ENCODE data around the gene TUBA8.
"Not testable (repeated sequence)": the region's sequence is repeated elsewhere in the genome, so short reads cannot be mapped to it uniquely, and the experiment has no call there.

Gene TUBA8

DNA sequence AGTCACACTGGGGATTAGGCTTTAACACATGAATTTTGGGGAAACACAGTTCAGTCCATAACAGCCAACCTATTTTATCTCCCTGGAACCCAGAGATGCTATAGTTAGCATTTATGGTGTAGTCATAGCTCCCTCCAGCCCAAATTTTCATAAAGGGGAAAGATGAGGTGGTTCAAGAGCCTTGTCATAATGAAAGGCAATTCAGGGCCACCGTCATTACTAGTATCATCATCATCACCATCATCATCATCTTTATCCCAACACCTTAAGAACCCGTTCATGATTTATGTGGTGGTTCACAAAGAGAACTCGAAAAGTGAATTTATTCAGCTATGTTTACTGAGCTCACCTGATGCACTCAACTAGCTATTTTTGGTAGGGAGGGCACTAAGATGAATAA, 2.4 kb upstream of the TUBA8 start:
- no peak for DNase-seq

DNA sequence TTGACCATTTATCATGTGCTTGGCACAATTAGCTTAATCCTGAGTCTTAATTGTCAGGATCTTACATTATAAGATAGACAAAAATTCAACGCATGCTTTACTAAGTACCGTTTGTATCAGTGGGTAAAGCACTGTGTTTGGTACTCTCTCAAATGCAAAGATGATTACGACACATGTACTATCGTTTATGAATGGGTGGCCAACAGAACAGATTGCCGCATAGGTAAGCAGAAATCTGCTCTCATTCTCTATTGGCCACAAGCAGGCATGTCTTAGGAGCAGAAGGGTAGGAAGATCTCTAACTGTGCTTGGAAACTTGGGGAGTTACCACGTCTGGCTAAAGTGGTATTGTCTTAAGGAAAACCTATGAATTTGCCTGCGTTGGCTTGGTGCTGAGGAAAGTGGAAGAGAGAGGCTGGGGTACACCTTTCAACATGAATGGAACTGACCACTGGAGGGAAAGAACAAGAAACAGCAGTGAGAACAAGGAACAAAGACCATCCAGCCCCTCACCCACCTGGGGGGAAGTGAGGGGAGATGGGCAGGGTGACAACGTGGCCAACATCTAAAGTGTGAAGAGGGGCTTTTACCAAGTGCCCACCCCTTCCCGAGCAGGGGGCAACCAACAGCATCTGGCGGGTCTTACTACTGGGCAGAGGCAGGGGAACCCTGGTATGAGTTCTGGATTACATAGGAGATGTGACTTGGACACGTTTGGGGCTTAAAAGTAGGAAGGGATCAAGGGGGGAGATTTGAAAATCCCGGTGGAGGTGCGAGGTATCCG, 1.0 kb upstream of the TUBA8 start:
- DNase-seq, result no peak

DNA sequence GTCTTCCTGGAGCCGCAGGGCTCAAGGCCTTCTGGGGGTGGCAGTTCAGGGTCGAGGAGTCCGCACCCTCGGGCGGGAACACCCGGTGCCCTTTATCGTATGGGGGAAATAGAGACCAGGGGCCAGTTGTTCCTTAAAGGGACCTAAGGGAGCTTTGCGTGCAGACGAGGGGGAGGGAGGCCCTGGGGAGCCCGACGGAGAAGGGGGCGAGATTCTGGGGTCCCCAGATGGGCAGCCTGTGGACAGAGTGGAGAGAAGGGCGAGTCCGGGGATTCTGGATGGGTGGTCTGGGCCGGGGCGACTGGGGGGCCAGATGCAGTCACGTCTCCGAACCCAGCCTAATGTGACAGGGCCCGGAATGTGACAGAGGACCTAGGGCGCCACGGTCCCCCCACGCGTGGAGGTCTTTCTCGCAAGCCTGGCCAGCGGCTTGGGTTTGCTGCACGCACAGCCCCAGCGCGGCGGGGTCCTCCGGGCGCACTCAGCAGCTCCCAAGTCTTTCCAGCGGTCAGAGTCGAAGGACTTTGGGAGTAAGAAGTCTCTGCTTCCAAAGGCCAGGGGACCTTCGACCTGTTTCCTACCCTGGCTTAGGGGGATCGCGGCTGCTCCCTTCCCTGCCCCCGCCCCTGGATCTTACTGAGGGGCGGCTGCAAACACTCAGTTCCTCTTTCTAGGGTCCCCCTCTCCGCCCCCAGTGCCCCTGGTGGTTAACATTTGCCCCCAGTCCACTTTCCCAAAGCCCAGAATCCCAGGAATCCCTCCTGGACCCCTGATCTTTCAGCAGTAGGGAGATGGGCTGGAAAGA, 547 bp downstream of the TUBA8 start:
- DNase-seq, result no peak

DNA sequence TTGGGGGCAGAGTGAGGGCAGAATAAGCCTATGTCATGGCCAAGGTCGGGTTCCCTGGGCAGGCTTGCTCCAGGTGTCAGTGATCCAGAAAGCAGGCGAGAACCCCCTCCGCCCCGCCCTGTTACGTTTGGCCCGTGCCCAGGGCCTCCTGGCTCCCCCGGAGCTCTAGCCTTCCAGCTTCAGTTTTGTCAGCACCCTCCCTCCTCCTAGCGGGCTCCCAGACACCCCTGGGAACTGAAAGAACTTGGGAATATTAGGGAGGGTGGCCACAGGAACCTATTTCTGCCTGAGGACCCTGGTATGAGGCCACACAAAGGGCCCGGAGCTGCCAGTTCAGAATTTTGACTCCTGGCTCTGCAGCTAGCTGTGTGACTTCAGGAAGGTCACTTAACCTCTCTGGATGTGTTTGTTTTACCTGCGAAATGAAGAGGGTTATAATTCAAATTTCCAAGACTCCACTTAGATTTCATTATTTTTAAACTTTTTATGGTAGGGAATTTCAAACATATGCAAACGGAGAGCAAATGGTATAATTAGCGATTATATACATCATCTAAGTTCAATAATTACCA, 1.2 kb downstream of the TUBA8 start:
- DNase-seq, result no peak

DNA sequence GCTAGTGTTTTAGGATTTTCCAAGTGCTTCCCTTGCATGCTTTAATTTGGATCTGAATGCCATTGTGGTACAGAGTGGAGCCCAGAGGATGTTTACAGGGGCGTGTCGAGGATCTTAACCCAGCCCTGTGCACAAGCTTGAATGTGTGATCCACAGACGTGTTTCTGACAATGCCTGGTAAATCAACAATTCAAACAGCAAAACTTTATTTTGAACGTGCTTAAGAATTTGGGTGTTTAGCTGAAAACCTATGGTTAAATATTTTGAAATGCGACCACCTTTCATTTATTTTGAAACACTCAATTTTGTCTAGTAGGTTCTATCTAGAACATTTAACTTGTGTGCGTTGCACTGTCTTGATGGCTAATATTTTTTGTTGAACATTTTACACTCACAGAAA, 1.8 kb downstream of the TUBA8 start:
- no peak for DNase-seq

DNA sequence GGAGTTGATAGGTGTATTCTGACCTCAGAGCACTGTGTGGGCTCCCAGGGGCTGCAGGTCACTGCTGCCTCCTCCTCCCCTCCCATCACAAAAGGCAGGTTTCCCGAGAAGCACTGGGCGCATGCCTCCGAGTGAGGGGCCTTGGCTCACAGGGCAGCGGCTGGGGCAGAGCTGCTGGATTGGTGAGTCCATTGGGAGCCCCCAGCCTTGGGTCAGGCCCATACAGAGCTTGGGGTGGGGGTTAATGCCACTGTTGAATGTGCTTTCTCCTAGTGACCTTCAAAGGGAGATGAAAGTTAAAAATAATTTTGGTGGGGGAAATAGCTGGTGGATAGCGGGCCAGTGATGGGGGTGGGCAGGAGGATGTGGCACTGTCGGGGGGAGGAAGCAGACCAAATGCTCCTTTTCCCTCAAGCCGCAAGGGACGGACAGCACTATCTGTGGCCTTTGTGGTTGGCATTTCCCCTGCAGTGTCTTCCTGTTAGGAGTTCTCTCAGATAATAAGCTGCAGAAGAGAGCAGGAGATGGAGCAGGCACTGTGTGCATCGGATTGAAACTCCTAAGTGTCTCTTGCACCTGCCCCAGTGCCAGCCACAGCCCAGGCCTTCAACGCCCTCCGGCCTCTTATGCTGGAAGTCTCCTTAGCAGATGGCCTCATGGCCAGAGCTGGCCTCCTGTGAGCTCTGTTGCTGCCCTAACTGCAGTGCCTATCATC, 3.2 kb downstream of the TUBA8 start:
- DNase-seq, result no peak

DNA sequence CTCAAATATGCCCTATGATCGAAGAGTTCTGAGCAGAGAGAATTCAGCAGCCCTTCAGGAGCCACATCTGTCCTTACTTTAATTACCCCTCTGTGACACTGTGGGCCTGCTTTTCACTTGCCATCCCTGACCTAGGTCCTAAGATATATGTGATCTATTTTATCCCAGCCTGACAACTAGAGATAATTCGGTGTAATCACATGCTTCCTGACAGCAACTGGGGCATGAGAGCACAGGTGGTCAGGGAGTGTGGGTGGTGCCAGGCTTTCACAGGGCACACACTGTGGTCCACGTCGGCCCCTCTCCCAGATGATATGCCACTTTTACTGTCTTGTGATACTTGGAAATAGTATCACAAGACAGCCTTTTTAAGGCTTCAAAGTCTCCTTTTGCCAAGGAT, 3.9 kb downstream of the TUBA8 start:
- no peak for DNase-seq

DNA sequence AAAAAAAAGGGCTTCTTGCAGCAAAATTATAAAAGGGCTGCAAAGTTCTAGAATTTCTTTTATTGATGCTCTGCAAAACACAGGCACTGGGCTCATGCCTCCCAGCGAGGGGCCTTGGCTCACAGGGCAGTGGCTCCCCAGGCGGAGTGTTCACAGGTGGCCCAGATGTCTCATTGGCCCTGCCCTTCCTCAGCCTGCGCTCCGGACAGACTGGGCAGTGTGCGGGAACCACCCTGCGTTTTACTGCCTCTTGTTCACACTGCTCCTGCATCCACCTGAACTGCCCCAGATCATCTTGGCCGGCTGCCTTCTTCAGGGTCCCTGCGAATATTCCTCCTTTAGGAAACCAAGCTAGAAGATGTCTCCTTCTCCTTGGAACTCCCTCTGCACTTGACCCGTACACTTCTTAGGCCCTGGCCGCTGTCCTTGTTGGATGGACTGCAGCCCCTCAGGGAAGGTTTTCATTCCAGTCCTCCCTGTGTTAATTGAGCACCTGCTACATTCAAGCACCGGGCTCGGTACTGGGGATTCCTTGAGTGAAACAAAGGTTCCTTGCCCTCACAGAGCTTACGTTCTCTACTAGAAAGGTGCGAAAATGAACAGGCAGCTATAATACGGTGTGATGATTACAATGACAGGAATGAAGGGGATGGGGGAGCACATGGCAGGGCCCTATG, 4.5 kb downstream of the TUBA8 start:
- no peak for DNase-seq

DNA sequence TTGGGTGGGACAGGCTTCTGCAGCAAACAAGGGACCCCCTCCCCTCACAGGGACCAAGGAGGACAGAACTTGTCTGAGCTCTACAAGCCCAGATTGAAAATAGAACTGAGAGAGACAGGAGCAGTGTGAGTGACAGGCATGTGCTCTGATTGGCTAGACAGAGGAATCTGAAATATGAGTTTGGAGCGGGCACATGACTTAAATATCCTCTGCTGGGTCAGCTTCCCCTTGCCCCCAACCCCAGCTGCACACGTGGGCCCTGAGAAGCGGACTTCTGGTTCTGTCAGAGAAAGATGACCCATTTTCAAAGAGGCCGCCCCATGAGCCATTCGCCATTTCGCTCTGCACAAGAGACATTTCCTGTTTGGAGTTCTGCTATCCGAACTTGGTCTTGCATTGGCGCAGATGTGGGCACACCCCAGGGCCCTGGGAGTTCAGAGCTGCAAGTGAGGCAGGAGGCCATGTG, 5.3 kb downstream of the TUBA8 start:
- DNase-seq, result no peak

DNA sequence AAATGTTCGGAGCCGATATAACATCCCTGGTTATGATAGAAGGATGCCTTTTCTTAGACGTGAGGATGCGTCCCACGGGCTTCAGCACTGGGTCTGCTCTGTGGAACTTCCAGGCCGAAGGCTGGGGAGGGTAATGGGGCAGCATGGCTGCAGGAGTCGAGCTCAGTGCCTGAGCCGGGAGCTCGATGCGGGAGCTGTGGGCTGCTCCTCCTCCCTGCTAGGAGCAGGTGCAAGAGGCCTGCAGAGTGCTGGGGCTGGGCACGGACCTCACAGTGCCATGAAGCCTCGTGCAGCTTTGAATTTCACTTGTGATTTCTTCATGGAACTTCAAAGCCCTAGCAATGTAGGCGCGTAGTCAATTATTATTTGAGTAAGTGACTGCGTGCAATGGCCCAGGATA, 6.0 kb downstream of the TUBA8 start:
- no peak for DNase-seq

DNA sequence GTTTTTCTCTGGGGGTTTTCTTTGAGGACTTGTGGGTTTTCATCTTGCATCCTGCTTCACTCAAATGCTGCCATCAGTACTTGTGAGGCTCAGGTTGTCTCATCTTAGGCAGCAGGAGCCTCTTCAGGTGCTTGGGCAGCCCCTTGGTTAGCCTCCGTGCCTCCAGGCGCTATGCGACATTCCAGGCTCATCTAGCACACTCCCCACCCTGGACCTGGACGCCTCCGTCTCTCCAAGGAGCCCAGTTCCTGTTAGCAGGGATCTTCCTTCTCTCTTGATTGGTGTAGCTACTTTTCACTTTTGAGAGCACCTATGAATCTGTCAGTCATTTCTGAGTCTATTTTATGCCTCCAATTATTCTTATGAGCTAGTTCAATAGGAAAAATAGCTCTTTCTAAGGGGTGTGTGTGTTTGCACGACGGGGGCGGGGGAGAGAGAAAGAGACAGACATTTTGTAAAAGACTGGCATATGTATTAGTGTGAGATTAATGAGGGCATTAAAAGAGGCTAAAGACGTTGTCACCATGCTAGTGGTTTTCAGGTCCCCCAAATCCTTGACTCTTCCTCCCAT, 7.8 kb downstream of the TUBA8 start:
- DNase-seq, result no peak

DNA sequence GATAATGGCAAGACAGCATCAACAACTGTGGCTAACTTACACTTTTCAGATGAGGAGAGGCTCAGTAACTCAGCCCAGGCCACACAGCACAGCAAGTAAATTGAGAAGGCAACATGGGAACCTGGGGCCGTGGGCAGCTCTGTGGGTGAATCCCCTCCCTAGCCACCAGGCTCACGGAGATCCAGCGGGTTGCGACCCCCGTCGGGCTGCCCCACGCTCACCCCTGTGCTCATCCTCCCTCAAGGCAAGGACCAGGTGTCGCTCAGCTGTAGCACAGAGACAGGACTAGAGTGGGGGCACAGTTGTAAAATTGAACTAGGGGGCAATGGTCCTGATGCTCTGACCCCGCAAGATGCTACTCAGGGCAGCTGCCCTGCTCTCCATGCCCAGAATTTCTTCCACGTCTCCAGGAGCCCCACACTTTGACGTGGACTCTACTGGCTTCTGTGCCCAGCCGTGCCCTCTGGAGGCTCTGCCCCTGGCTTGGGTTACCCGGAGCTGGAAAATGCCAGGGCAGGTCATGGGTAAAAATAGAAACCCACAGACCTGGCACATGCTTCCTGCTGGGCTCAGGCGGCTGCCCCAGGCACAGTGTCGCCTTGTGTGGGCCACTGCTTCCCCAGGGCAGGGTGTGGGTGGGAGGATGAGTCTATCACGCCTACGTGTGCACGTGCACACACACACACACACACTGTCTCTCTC, 9.0 kb downstream of the TUBA8 start:
- no peak for DNase-seq

DNA sequence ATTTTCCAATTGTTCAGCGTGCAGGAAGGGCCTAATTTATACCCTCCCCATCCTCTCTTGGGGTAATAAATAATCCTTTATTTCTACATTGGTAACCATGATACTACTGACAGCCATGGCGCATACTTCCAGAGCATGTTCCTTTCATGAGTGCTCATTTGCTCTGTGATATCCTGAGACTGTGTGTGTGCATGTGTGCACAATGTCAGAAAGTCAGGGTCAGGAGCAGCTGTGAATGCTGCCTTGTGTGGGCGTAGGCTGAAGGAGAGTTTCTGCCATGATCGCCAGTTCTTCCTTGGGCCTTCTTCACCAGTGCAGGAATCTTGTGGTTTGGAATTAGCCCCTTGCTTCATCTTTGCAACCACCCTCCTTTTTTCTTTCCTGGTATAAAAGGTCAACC, 10.2 kb downstream of the TUBA8 start:
- DNase-seq, result no peak

DNA sequence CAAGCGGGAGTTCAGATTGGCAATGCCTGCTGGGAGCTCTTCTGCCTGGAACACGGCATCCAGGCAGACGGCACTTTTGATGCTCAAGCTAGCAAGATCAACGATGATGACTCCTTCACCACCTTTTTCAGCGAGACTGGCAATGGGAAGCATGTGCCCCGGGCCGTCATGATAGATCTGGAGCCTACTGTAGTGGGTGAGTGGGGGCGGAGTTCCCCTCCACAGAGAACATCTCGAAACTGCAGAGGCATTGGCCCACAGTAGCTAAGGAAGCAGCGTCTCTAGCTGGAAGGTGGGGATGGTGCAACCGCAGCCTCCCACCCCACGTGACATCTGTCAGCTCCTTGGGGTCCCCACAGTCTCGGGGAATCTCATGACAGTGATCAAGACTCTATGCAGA, 10.9 kb downstream of the TUBA8 start:
- no peak for DNase-seq

DNA sequence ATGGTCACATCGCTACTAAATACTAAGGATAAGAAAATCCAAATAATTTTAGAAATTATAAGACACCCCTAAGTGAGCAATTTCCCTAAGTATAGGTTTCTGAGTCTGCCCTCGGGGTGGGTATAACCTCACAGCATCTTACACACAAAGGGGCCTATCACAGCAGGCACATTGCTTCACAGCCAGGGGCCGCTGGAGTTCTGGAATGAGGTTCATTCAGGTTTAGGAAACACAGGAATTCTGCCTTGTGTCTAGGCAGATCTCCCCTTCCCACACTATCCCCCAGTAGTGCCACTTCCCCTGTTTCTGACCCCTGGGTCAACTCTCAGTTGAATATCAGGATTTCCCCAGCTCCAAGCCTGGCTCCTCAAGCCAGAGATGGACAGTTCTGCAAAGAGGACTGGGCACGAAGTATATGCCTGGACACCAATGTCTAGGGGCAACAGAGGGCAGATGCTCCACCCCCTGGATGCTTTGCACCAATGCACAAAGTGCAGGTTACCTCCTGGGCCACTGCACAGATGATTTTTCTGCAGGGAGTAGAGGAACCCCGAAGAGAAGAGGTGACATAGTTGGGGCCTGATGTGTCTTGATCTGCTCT, 11.4 kb downstream of the TUBA8 start:
- DNase-seq, result no peak

DNA sequence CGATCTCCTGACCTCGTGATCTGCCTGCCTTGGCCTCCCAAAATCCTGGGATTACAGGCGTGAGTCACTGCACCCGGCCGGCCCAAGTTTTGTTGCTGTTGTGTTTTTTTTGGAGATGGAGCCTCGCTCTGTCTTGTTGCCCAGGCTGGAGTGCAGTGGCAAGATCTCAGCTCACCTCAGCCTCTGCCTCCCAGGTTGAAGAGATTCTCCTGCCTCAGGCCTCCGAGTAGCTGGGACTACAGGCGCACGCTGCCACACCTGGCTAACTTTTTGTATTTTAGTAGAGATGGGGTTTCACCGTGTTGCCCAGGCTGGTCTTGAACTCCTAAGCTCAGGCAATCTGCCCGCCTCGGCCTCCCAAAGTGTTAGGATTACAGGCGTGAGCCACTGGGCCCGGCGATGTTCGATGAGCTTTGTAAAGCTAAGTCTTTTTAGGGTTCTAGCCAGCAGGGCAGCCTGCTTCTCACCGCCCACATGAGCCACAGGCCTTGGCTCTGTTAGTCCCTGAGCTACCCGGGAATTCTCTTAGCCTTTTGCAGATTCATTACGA, 12.9 kb downstream of the TUBA8 start:
- DNase-seq, result not testable (repeated sequence)

DNA sequence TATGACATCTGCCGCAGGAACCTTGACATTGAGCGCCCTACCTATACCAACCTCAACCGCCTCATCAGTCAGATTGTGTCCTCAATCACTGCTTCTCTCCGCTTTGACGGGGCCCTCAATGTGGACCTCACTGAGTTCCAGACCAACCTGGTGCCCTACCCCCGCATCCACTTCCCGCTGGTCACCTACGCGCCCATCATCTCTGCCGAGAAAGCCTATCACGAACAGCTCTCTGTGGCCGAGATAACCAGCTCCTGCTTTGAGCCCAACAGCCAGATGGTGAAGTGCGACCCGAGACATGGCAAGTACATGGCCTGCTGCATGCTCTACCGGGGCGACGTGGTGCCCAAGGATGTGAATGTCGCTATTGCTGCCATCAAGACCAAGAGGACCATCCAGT, 16.0 kb downstream of the TUBA8 start:
- no peak for DNase-seq

DNA sequence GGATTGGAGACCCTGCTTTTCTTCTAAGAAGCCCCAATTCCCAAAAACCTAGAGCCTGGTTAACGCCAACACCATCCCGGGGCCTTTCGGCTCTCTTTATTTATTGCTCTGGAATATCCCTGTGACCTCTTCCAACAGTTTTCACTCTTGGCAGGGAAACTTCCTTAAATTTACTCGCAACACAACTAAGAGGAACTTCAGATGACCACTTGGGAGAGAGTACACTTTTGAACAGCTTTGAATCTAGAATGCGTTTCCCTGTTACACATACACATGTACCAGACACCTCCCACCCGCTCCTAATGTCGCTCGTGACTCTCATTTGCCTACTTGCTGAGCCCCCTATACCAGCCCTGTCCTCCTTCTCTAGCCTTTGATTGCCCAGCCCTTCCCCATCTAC, 19.4 kb downstream of the TUBA8 start:
- DNase-seq, result no peak

DNA sequence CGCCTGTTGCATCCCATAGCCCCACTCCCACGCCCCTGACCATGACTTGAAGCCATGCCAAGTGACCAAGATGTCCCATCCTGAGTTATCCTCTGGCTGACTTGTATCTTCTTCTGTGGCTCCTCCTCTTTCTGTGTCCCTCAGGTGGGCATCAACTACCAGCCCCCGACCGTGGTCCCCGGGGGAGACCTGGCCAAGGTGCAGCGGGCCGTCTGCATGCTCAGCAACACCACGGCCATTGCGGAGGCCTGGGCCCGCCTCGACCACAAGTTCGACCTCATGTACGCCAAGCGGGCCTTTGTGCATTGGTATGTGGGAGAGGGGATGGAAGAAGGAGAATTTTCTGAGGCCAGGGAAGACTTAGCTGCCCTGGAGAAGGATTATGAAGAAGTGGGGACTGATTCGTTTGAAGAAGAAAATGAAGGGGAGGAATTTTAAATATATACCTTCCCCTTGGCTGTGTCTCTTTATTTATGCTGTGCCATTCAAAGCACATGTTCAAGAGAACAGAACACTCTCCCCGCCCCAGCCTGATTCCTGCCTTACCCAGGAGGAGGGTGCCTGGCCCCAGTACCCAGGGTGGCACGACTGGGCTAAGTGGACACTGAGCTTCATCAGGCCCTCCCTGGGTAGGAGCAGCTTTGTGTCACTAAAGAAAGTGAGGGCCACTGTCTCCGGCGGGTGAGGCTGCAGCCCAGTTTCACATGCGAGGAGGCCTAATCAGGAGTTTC, 20.3 kb downstream of the TUBA8 start:
- no peak for DNase-seq

DNA sequence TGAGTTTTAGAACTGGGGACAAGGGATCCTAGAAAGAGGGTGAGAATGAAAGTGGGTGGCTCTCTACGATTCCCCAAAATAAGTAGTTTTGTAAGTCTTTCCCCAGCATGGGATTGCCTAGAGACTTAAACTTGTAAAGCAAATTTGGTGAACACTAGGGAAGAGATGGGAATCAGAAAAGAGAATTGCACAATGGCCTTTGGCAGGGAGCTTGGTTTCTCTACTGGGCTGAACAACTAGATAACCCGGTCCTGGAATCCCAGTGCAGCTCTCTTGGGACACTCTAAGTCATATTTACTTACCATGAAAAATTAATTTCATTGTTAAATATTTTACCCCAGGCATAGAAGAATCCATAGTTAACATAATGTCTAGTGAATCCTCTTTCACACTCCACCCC, 22.8 kb downstream of the TUBA8 start:
- no peak for DNase-seq
